Endothelial cell of umbilical vein (primary cell): ENCODE results near the gene KLRK1. TPM values are rescaled to one million over a fixed set of nuclear protein-coding genes. Genes with fewer than 3 reads are reported as not detected.
"Not testable (repeated sequence)": the region's sequence is repeated elsewhere in the genome, so short reads cannot be mapped to it uniquely, and the experiment has no call there.

Experiments
- BruUV-seq: library from RNA; stranded (reverse); fragments of 400-500 nt; replicated peaks from 2 replicates; lab custom pipeline; 2021; lab: Mats Ljungman, UMichigan
- CTCF ChIA-PET: fragments of 300-600, 350-600 bp; sonication (Branson Sonifier 250); formaldehyde crosslinking; loops from one replicate; lab custom pipeline; 2021; ENCODE audit warnings: antibody characterized with exemption, inconsistent platforms; lab: Charles Lee
- POLR2A ChIA-PET: fragments of 300-600, 350-600 bp; sonication (Branson Sonifier 250); formaldehyde crosslinking; loops from one replicate; lab custom pipeline; 2021; ENCODE audit warnings: antibody characterized with exemption, inconsistent platforms; lab: Charles Lee
- DNase-seq: peaks from one replicate; pipeline ENCODE4 v3.0.0-alpha.2; 2011; ENCODE audit warnings: low read depth, low spot score
- FAIRE-seq: peaks from 2 replicates; lab custom pipeline; 2011; peaks lifted over from hg19 to GRCh38; lab: Jason Lieb, UNC
- H2AFZ ChIP-seq: 2 replicates; pipeline ENCODE4 v1.6.0; 2012; ENCODE audit warnings: low read depth, low read length, control low read depth, inconsistent platforms
- H3K27ac ChIP-seq: 2 replicates; pipeline ENCODE4 v1.5.1; 2011; ENCODE audit warnings: low read depth, mild to moderate bottlenecking, control low read depth, low read length, moderate library complexity; ENCODE audit not compliant: insufficient read depth
- H3K27me3 ChIP-seq, 2 experiments: 2 replicates each; pipeline versions ENCODE4 v1.6.0 to v1.6.1; 2011; ENCODE audit warnings: low read length in 2 of 2, mixed read lengths in 1 of 2; ENCODE audit not compliant: control insufficient read depth in 2 of 2, insufficient read depth in 2 of 2
- H3K36me3 ChIP-seq, 2 experiments: 2 replicates in 1 of 2; 3 replicates in 1 of 2; pipeline ENCODE4 v1.5.1; 2011; ENCODE audit warnings: low read length in 2 of 2, mild to moderate bottlenecking in 1 of 2, moderate library complexity in 1 of 2; ENCODE audit not compliant: control insufficient read depth in 2 of 2, insufficient read depth in 2 of 2; ENCODE audit errors: extremely low read depth in 1 of 2
- H3K4me1 ChIP-seq: 3 replicates; pipeline ENCODE4 v1.5.1; 2011; ENCODE audit warnings: mild to moderate bottlenecking, low read length; ENCODE audit not compliant: control insufficient read depth, insufficient read depth; ENCODE audit errors: extremely low read depth
- H3K4me2 ChIP-seq: 2 replicates; pipeline ENCODE4 v1.6.1; 2011; ENCODE audit warnings: low read length, control low read depth, mixed read lengths; ENCODE audit not compliant: insufficient read depth
- H3K4me3 ChIP-seq, 3 experiments: fragments of 200-600 bp in 1 of 3; sonication (generic), shearing (Covaris generic) in 1 of 3; replicated peaks in 1 of 3; 2 replicates each; pipeline ENCODE4 v1.5.1; 2011 to 2016; ENCODE audit warnings: control low read depth in 3 of 3, low read length in 3 of 3, mild to moderate bottlenecking in 2 of 3, inconsistent platforms in 1 of 3, low read depth in 1 of 3, moderate library complexity in 1 of 3; ENCODE audit not compliant: insufficient read depth in 1 of 3
- H3K79me2 ChIP-seq: 2 replicates; pipeline ENCODE4 v1.6.0; 2012; ENCODE audit warnings: low read length, inconsistent platforms; ENCODE audit not compliant: control insufficient read depth, insufficient read depth
- H3K9ac ChIP-seq: replicated peaks from 2 replicates; pipeline ENCODE3; 2011; ENCODE audit warnings: low read length, control low read depth; ENCODE audit not compliant: insufficient read depth; ENCODE audit errors: extremely low read depth
- H3K9me1 ChIP-seq: replicated peaks from 3 replicates; pipeline ENCODE4 v1.6.0; 2011; ENCODE audit warnings: mild to moderate bottlenecking, low read length; ENCODE audit not compliant: control insufficient read depth, insufficient read depth; ENCODE audit errors: extremely low read depth
- H3K9me3 ChIP-seq: replicated peaks from 2 replicates; pipeline ENCODE4 v1.5.1; 2012; ENCODE audit warnings: low read length, inconsistent platforms; ENCODE audit not compliant: control insufficient read depth, insufficient read depth
- H4K20me1 ChIP-seq: replicated peaks from 2 replicates; pipeline ENCODE3; 2011; ENCODE audit warnings: mild to moderate bottlenecking, low read length; ENCODE audit not compliant: control insufficient read depth, insufficient read depth; ENCODE audit errors: extremely low read depth
- EZH2 ChIP-seq: IDR thresholded peaks from 2 replicates; pipeline ENCODE4 v1.6.1; 2012; ENCODE audit warnings: borderline replicate concordance, low read depth, mild to moderate bottlenecking, moderate library complexity, low read length, inconsistent platforms; ENCODE audit not compliant: severe bottlenecking
- FOS ChIP-seq: IDR thresholded peaks from 2 replicates; pipeline ENCODE4 v1.6.1; 2011; ENCODE audit warnings: mild to moderate bottlenecking, low read length, moderate library complexity, borderline replicate concordance; ENCODE audit not compliant: insufficient read depth
- GATA2 ChIP-seq: IDR thresholded peaks from 2 replicates; pipeline ENCODE4 v1.7.0; 2011; ENCODE audit warnings: low read depth, mild to moderate bottlenecking, moderate library complexity, mixed read lengths, low read length; ENCODE audit not compliant: insufficient read length, insufficient read depth
- JUN ChIP-seq: IDR thresholded peaks from 2 replicates; pipeline ENCODE4 v1.6.1; 2011; ENCODE audit warnings: borderline replicate concordance, low read depth; ENCODE audit not compliant: insufficient read length, insufficient read depth
- MYC ChIP-seq: IDR thresholded peaks from one replicate; pipeline ENCODE4 v1.6.1; 2011; ENCODE audit warnings: mild to moderate bottlenecking, low read depth, low read length
- POLR2AphosphoS5 ChIP-seq: IDR thresholded peaks from 2 replicates; pipeline ENCODE4 v1.6.1; 2012; ENCODE audit warnings: low read depth, mild to moderate bottlenecking, control low read depth, low read length, moderate library complexity; ENCODE audit not compliant: insufficient read depth
- dilution Hi-C: fragments of 300-500 bp; cut with MboI; formaldehyde crosslinking; loops from one replicate; pipeline ENCODE4 v1.15.0; 2019; ENCODE audit warnings: low sequenced_read_pairs; ENCODE audit not compliant: extremely low pct_ligation_motif_present
- intact Hi-C: fragments of 100-400 bp; cut with micrococcal nuclease; formaldehyde crosslinking; loops from one replicate; pipeline ENCODE4 v1.10.0; 2022
- polyA plus RNA-seq, 4 experiments: library from polyadenylated mRNA; depleted of rRNA in 3 of 4; stranded (reverse) in 3 of 4; unstranded in 1 of 4; fragments of >200 nt; gene quantifications; 2 replicates each; pipeline versions ENCODE4 v1.2.1 to v1.2.3, GENCODE V29; 2011 to 2012; ENCODE audit warnings: missing spikeins in 1 of 4
- total RNA-seq: library from RNA; stranded (reverse); gene quantifications from 2 replicates; pipeline ENCODE4 v1.2.3, GENCODE V29; 2021
- TF ChIP-seq, protein P1 (sequence below), 2 donors: IDR thresholded peaks; 1 replicate in 1 of 2; 2 replicates in 1 of 2; pipeline ENCODE4 v1.5.1; 2011; ENCODE audit warnings: low read length in 2 of 2, mild to moderate bottlenecking in 2 of 2, moderate library complexity in 2 of 2, control low read depth in 1 of 2, inconsistent platforms in 1 of 2, low read depth in 1 of 2; ENCODE audit not compliant: insufficient read depth in 1 of 2; ENCODE audit errors: extremely low read depth in 1 of 2
- TF ChIP-seq, protein P2 (sequence below): IDR thresholded peaks from 2 replicates; pipeline ENCODE4 v1.6.1; 2011; ENCODE audit not compliant: insufficient read depth, insufficient read length

Gene KLRK1
- total and polyA plus RNA-seq, 2 donors (not counting 3 experiments of a cell fraction or from before 2014, with no cell fraction given) = not detected

DNA sequence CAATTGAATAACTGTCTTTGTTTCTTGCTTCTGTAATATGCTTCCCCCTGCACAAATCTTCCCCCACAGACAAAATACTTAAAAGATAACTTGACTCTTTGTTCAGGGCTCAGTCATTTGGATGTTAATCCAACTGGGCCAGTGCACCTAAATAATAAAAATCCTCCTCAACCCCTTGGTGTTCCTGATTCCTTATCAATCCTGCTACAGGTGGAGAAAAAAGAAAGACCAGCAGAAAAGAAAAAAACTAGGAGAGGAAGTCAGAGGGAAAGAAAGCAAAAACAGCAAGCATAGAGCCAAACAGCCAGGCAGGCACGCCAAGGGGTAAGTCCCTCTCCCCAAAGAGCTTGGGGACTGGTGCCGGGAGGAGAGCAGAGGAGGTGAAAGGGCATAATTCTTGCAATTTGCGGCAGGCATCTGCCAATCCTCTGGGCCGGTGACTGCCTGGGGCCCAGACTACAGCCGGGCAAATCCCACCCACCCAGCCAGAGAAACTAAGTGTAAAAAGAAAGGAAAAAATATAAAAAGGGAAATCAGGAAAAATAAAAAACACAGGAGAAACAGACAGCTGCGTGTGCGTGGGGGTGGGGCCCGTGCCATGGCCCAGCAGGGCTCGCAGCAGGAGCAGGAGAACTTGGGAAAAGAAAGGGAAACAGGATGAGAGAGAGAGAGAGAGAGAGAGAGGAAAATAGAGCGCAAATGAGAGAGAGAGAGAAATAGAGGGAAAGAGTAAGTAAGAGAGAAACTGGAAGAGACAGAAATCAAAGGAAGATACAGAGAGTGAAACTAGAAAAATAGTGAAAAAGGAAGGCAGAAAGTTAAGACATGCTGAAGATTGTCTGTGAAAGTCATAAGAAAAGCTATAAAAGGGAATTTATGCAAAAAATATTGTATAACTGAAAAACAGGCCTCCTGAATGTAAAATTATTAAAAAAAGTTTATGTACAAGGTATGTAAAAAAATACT, 21.4 kb downstream of the KLRK1 start:
- CTCF ChIA-PET = no interaction called here
- no peaks in the 10 kb centered on the region for H4K20me1 ChIP-seq
- intact Hi-C loops = loop anchor here (10.0 kb wide), 1 partner anchor 354 kb away; the partner anchor contains the start of gene CLEC12B

DNA sequence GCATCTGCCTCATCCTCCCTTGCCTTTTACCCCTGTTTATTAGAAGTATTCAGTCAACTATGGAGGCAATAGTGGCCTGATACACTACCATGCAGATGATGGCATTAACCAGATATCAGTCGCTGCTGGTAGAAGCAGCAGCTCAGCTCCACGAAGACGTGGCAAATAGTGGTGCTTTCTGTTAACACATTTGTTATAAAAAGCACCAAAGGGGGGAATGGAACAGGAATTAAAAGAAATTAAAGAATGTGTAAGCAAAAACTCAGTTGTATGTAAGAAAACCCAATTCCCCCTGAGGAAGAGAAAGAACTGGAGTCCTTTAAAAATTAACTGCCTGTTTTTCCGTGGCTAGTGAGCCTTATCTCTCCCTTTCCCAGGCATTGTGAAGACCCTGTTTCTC, 22.1 kb downstream of the KLRK1 start:
- H3K4me1 ChIP-seq = peaks cover 36% of the 10 kb centered on the region
- H3K9ac ChIP-seq, dilution Hi-C loops, H3K4me3 ChIP-seq, POLR2A ChIA-PET, DNase-seq, H2AFZ ChIP-seq, H3K36me3 ChIP-seq, H3K27ac ChIP-seq, H4K20me1 ChIP-seq, H3K79me2 ChIP-seq, H3K27me3 ChIP-seq, H3K9me1 ChIP-seq, BruUV-seq, FAIRE-seq, H3K4me2 ChIP-seq, H3K9me3 ChIP-seq: not testable (repeated sequence)
- intact Hi-C loops = loop anchor here (10.0 kb wide), 1 partner anchor 353 kb away; the partner anchor contains the start of gene CLEC12B
- CTCF ChIA-PET = interaction anchor here (0.6 to 2.1 kb wide), 4 partner anchors 131 to 243 kb away, joined by 3 to 10 read pairs (median 6); no protein-coding TSS in a partner anchor

More for the DNA sequence above, 21.4 kb downstream of the KLRK1 start:
- Histone ChIP-seq H3K9ac (no peak overlapping the region), H2AFZ (no peak overlapping the region), H3K79me2 (no peaks in the 10 kb centered on the region), H3K27ac (no peak overlapping the region), H3K9me1 (no peaks in the 10 kb centered on the region), H3K36me3 (no peaks in the 10 kb centered on the region), H3K9me3 (no peaks in the 10 kb centered on the region), H3K4me2 (no peak overlapping the region), H3K4me3 (no peak overlapping the region), H3K4me1 (peaks cover 30% of the 10 kb centered on the region), H3K27me3 (no peaks in the 10 kb centered on the region)
- no peak for FAIRE-seq
- TF ChIP-seq, protein P1, sequence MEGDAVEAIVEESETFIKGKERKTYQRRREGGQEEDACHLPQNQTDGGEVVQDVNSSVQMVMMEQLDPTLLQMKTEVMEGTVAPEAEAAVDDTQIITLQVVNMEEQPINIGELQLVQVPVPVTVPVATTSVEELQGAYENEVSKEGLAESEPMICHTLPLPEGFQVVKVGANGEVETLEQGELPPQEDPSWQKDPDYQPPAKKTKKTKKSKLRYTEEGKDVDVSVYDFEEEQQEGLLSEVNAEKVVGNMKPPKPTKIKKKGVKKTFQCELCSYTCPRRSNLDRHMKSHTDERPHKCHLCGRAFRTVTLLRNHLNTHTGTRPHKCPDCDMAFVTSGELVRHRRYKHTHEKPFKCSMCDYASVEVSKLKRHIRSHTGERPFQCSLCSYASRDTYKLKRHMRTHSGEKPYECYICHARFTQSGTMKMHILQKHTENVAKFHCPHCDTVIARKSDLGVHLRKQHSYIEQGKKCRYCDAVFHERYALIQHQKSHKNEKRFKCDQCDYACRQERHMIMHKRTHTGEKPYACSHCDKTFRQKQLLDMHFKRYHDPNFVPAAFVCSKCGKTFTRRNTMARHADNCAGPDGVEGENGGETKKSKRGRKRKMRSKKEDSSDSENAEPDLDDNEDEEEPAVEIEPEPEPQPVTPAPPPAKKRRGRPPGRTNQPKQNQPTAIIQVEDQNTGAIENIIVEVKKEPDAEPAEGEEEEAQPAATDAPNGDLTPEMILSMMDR (IDR thresholded peaks at IDR 0.05; ENCODE audit: extremely low read depth in 1 of 2, insufficient read depth in 1 of 2, low read depth in 1 of 2, low read length in 2 of 2) = no peak
- TF ChIP-seq POLR2AphosphoS5 (no peak), FOS (no peak), EZH2 (no peak), MYC (no peak), JUN (no peak), GATA2 (no peak)
- TF ChIP-seq, protein P2, sequence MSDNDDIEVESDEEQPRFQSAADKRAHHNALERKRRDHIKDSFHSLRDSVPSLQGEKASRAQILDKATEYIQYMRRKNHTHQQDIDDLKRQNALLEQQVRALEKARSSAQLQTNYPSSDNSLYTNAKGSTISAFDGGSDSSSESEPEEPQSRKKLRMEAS = no peak
- dilution Hi-C loops = no loop called here
- POLR2A ChIA-PET = no interaction called here
- BruUV-seq = no TSS peak
- DNase-seq = no peak
